ENCODE results near the gene MYLK2.
A peak's percentile ranks its signal among the peaks of the same experiment; 100 is the strongest.

MYLK2 gene

GRCh38 chr20:31835977-31836852 is 17.1 kb downstream of the MYLK2 start:
- DNase-seq (ENCODE audit: low read depth): peak; percentile 93

GRCh38 chr20:31836853-31837608 is 17.9 kb downstream of the MYLK2 start:
- DNase-seq (ENCODE audit: low read depth): no peak

GRCh38 chr20:31837896-31838397 is 18.8 kb downstream of the MYLK2 start:
- peak; percentile 71 for DNase-seq (ENCODE audit: low read depth)

GRCh38 chr20:31838646-31839292 is 19.6 kb downstream of the MYLK2 start:
- no peak for DNase-seq (ENCODE audit: low read depth)

DNA sequence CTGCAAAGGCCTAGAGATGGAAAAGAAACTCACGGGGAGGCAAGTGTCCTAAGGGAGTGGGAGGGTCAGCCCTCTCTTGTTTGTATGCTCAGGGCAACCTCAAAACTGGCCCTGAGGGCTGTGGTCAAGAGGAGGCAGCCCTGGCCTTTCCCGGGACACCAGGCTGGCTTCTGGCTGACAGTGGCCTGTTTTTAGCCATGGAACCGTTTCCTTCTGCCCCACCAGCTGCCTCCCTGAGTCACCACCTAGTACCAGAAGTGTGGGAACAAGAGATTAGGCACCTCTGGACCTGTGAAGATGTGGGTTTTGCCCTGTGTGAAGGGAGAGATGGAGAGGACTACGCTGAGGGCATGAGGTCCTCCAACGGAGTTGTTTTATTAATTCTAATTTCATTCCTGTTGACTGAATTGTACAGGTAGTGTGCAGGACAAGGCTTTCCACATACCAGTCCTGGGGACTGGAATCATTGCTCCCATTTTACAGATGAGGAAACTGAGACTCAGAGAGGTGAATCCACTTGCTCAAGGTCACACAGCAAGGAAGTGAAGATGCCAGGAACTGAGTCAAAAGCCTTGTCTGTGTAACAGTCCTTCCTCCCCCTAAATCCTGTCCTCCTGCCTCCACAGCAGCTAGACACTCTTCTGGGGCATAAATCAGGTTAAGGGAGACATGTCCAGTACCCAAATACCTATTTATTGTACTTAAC is 20.8 kb downstream of the MYLK2 start:
- no peak for DNase-seq (ENCODE audit: low read depth)

DNA sequence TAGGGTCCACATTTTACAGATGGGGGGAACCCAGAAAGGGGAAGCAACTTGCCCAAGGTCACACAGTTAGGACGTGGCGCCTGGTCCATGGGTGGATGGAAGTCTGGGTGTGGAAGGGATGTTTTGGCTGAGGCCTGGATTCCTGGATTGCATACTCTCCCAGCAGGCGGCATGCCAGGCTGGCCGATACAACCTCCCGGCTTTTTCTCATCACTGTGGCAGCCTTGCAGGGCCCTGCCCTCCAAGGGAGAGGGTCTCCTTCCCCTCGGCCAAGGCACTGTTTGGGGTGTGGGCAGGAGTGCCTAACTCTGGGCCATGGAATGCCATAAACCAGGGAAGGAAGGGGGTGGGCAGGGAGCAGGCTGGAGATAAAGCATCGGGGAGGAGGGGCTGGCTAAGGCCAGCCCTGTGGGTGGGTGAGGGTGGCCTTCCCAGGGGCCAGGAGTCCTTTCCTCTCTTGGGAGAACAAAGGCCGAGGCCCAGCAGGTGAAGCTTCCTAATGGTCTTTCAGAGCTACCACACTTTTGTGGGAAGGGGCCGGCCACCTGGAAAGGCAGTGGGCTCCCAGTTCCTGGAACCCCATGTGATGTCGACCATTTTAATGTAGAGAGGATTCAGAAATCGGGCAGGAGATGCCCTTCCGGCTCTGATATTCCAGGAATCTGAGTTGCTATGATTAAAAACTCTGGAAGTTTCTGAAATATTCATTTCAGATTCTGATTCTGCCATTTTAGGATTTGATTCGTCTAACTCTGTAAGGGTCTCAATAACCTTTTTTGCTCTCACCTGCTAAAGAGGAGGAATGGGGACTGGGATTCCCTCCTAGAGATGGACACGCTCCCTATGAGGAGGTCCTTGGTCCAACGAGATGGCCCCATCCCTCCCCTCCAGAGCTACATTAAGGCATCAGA is 22.0 kb downstream of the MYLK2 start:
- DNase-seq (ENCODE audit: low read depth): no peak

DNA sequence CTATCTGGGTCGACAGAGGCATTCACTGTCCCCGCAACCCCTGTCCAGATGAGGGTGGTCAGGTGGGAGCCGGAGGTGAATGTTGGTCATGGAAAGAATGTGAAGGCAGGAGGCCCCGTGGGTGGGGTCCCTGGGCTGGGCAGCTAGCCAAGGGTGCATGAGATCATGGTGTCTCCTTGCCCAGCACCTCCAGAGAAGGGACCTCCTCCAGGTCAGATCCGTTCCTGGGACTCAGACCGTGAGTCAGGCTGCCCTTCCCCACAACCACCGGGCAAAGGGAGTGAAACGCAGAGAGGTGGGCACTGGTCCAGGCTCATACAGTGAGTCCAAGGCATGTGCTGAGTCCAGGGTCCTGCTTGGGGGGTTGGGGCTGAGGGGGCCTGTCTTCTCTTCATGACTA is 22.8 kb downstream of the MYLK2 start:
- DNase-seq (ENCODE audit: low read depth): peak; percentile 75

GRCh38 chr20:31842471-31843157 is 23.5 kb downstream of the MYLK2 start:
- peak; percentile 78 for DNase-seq (ENCODE audit: low read depth)

GRCh38 chr20:31843288-31843687 is 24.1 kb downstream of the MYLK2 start:
- DNase-seq (ENCODE audit: low read depth): no peak

- DNase-seq (ENCODE audit: low read depth): no peak
Observed at GRCh38 chr20:31843881-31844280, 24.7 kb downstream of the MYLK2 start.

- no peak for DNase-seq (ENCODE audit: low read depth)
Observed at GRCh38 chr20:31844737-31845299, 25.7 kb downstream of the MYLK2 start.

GRCh38 chr20:31845300-31845863 is 26.2 kb downstream of the MYLK2 start, which contains the start of gene FOXS1:
Gene FOXS1, minus strand, starts transcription at chr20:31845604. Its CDS starts 62 bp downstream, at chr20:31845542.
- DNase-seq (ENCODE audit: low read depth): no peak

DNA sequence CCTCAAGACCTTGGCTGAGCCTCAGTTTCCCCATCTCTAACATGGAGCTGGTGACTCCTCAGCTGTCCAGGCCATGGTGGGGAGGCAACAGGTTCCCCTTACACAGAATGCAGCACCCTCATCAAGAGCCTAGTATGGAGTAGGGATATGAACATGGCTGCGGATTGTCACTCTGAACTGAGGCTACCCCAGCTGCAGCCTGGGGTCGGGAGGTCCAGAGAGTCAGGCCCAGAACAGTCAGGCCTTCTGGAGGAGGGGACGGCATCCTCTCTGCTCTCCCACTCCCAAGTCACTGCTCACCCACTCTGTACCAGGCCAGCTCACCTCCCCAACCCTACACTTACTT is 27.6 kb downstream of the MYLK2 start:
- DNase-seq (ENCODE audit: low read depth): no peak

DNA sequence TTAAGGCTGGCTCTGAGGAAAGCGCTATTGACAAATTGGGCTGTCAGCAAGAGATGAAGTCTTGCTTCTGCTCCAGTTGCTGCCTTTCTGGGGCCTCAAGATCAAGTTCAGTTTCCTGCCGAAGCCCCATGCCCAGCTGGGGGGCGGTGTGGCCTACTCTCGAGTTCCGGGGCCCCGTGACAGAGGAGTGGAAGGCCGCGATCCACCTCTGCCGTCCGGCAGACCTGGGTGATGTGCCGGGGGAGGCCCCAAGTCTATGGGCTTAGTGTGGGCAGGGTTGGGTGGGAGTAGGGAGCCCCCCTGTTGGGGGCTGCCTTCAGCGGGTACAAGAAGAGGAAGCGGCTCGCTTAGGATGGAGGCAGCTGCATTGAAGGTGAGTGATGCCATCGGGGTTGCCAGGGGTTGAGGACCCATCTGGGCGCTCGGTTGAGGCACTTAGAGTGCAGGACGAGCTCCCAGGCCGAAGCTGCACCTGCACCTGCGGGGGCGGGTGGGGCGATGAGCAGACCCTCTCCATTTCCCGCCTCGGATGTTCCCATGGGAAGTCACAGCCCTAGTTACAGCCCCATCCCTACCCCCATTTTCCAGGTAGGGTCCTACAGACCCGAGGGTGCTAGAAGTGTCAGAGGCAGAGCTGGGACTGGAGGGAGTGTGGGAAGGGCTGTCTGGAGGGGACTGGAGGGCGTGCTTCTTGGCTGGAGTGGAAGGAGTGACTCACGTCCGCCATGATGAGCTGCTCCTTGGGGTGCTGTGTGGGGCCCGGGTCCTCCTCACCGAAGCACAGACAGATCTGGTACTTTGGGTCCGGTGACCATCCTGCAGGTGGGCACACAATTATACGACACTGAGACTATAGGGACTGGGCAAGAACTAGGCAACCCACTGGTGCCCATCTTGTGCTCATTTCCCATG is 29.2 kb downstream of the MYLK2 start:
- no peak for DNase-seq (ENCODE audit: low read depth)

DNA sequence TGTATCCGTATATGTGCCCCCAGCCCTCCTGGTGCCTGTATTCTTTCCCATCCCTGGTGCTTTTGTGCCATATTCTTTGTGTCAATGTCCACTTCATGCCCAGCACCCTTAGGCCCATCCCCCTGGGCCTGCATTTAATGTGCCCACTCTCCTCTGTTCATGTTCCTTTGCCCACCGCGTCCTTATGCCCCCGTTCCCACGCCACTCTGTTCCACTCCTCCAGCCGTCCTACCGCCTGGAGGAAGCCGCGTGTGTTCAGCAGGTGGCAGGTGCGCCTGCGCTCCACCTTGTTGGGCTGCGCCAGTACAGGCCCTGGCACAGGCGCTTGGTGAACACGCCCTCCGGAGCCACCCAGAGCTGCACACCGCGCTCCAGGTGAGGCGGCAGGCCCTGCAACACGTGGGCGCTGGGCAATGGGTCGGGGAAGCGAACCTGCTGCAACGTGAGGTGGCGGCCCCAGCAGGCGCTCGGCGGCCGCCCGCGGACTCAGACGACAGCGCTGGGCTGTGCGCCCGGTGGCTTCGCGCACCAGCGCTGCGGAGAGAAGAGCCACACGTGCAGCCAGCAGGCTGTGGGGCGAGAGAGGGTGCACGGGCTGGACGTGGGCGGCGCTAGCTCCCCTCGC is 30.3 kb downstream of the MYLK2 start:
- DNase-seq (ENCODE audit: low read depth): no peak

- no peak for DNase-seq (ENCODE audit: low read depth)
Observed at GRCh38 chr20:31851240-31851955, 32.2 kb downstream of the MYLK2 start.

DNA sequence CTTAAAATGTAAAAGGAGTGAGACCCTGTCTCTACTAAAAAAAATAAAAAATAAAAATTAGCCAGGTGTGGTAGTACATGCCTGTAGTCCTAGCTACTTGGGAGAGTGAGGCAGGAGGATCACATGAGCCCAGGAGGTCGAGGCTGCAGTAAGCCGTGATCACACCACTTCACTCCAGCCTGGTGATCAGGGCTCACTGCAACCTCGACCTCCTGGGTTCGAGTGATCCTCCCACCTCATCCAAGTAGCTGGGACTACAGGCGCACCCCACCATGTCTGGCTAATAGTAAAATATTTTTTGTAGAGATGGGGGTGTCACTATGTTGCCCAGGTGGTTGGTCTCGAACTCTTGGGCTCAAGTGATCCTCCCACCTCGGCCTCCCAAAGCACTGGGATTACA is 34.3 kb downstream of the MYLK2 start:
- no peak for DNase-seq (ENCODE audit: low read depth)

All from iris pigment epithelial cell (primary cell).